Neuronal stem cell (in vitro differentiated cells): ENCODE results near the gene SORBS2.

Experiments used
- DNase-seq: peaks from one replicate; pipeline ENCODE4 v3.0.0-alpha.2; 2013; ENCODE audit warnings: low spot score
- H2AFZ ChIP-seq: one replicate; pipeline ENCODE4 v1.6.1; 2013; ENCODE audit warnings: mild to moderate bottlenecking, low read length, inconsistent platforms
- H2AK5ac ChIP-seq: 2 replicates; pipeline ENCODE4 v1.6.1; 2013; ENCODE audit warnings: low read depth, mild to moderate bottlenecking, inconsistent platforms, low read length, moderate library complexity, mixed read lengths
- H2BK120ac ChIP-seq: 2 replicates; pipeline ENCODE4 v1.6.1; 2013; ENCODE audit warnings: low read depth, mild to moderate bottlenecking, inconsistent platforms, low read length, moderate library complexity, mixed read lengths
- H2BK12ac ChIP-seq: one replicate; pipeline ENCODE4 v1.6.1; 2013; ENCODE audit warnings: low read length, inconsistent platforms
- H2BK15ac ChIP-seq: 2 replicates; pipeline ENCODE4 v1.6.1; 2013; ENCODE audit warnings: mild to moderate bottlenecking, low read length, inconsistent platforms, mixed read lengths
- H2BK5ac ChIP-seq: one replicate; pipeline ENCODE4 v1.6.1; 2013; ENCODE audit warnings: inconsistent platforms, mild to moderate bottlenecking, low read length, moderate library complexity
- H3K14ac ChIP-seq: one replicate; pipeline ENCODE4 v1.6.1; 2013; ENCODE audit warnings: low read length, inconsistent platforms
- H3K18ac ChIP-seq: 2 replicates; pipeline ENCODE4 v1.6.1; 2013; ENCODE audit warnings: low read length, inconsistent platforms
- H3K23ac ChIP-seq: 2 replicates; pipeline ENCODE4 v1.6.1; 2013; ENCODE audit warnings: low read depth, mild to moderate bottlenecking, mixed read lengths, low read length, inconsistent platforms; ENCODE audit not compliant: poor library complexity
- H3K27ac ChIP-seq: replicated peaks from 3 replicates; pipeline ENCODE4 v1.5.1; 2013; ENCODE audit warnings: low read length, inconsistent platforms
- H3K27me3 ChIP-seq, 3 experiments: 2 replicates each; pipeline ENCODE4 v1.6.1; 2013; ENCODE audit warnings: low read length in 3 of 3, mild to moderate bottlenecking in 2 of 3, inconsistent platforms in 1 of 3, low read depth in 1 of 3, mixed read lengths in 1 of 3, moderate library complexity in 1 of 3; ENCODE audit not compliant: control insufficient read depth in 3 of 3, insufficient read depth in 3 of 3
- H3K36me3 ChIP-seq, 2 donors: replicated peaks in 1 of 2; 2 replicates each; pipeline ENCODE4 v1.6.1; 2013; ENCODE audit warnings: low read length in 2 of 2; ENCODE audit not compliant: control insufficient read depth in 2 of 2, insufficient read depth in 2 of 2
- H3K4ac ChIP-seq: 2 replicates; pipeline ENCODE4 v1.6.1; 2013; ENCODE audit warnings: inconsistent platforms, mild to moderate bottlenecking, low read length, moderate library complexity
- H3K4me1 ChIP-seq, 2 donors: 1 replicate in 1 of 2; 2 replicates in 1 of 2; pipeline ENCODE4 v1.6.1; 2013; ENCODE audit warnings: low read length in 2 of 2, low read depth in 1 of 2; ENCODE audit not compliant: control insufficient read depth in 2 of 2, insufficient read depth in 1 of 2
- H3K4me2 ChIP-seq: one replicate; pipeline ENCODE4 v1.6.1; 2013; ENCODE audit warnings: mild to moderate bottlenecking, low read length, inconsistent platforms; ENCODE audit not compliant: insufficient read depth, poor library complexity, severe bottlenecking
- H3K4me3 ChIP-seq, 2 donors: 2 replicates each; pipeline ENCODE4 v1.5.1; 2013; ENCODE audit warnings: low read length in 2 of 2, mild to moderate bottlenecking in 2 of 2, inconsistent platforms in 1 of 2, moderate library complexity in 1 of 2
- H3K79me1 ChIP-seq: one replicate; pipeline ENCODE4 v1.6.1; 2013; ENCODE audit warnings: low read depth, mild to moderate bottlenecking, inconsistent platforms, low read length, moderate library complexity
- H3K9ac ChIP-seq: one replicate; pipeline ENCODE4 v1.6.1; 2013; ENCODE audit warnings: mild to moderate bottlenecking, low read depth, low read length, inconsistent platforms; ENCODE audit not compliant: poor library complexity
- H3K9me3 ChIP-seq, 2 donors: replicated peaks in 1 of 2; 2 replicates each; pipeline versions ENCODE3 to v1.6.1; 2013; ENCODE audit warnings: low read length in 2 of 2, mild to moderate bottlenecking in 2 of 2, inconsistent platforms in 1 of 2, low read depth in 1 of 2, mixed read lengths in 1 of 2, moderate library complexity in 1 of 2; ENCODE audit not compliant: control insufficient read depth in 2 of 2, insufficient read depth in 1 of 2
- H4K8ac ChIP-seq: one replicate; pipeline ENCODE4 v1.6.1; 2013; ENCODE audit warnings: low read depth, mild to moderate bottlenecking, inconsistent platforms, low read length, moderate library complexity
- H4K91ac ChIP-seq: one replicate; pipeline ENCODE4 v1.6.1; 2013; ENCODE audit warnings: low read length, low read depth, mild to moderate bottlenecking, inconsistent platforms; ENCODE audit not compliant: poor library complexity
- WGBS, 2 donors: extraction: QIAGEN DNeasy Blood & Tissue Kit; methylation state at CpG; one replicate each; pipeline ENCODE4 v1.1.7; 2013; ENCODE audit warnings: missing lambda C conversion rate in 2 of 2, mixed read lengths in 1 of 2; ENCODE audit not compliant: insufficient read length in 2 of 2, insufficient replicate concordance in 1 of 2; ENCODE audit errors: extremely low coverage in 2 of 2; 5-methylcytosine and 5-hydroxymethylcytosine counted together

Gene SORBS2

DNA sequence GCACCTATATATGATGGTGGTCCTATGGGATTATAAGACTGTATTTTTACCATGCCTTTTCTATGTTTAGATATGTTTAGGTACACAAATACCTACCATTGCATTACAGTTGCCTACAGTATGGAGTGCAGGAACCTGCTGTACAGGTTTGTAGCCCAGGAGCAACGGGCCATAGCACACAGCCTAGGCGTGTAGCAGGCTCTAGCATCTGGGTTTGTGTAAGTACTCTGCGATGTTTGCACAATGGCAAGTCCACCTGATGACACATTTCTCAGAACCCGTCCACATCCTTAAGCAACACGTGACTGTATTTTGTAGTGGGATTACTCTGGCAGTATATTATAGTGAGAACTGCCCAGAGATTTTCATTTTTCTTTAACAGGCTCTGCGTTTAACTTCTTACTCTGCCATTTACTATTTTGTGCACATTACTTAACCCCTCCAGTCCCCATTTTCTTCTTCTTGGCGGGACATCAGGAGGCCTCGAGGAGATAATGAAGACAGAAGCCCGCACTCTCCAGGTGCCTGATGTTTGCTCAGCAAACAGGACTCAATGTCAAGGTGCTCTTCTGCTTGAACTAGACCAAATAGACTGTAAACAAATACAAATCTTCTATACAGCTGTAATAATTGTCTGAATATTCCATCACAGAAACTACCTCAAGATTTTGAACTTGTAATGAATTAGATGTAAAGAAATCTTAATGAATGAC, 174.7 kb downstream of the SORBS2 start:
- Histone ChIP-seq H3K27ac (no peak overlapping the region), H3K36me3 (peaks cover 4 to 13% of the 10 kb centered on the region in 2 donors), H2AK5ac (no peak overlapping the region), H3K4me1 (peaks cover 0 to 2% of the 10 kb centered on the region in 2 donors), H3K14ac (no peak overlapping the region), H3K4ac (no peak overlapping the region), H3K79me1 (no peaks in the 10 kb centered on the region), H4K91ac (no peak overlapping the region), H3K27me3 (no peaks in the 10 kb centered on the region), H2BK15ac (no peak overlapping the region), H2BK12ac (no peak overlapping the region), H3K23ac (no peak overlapping the region), H2AFZ (no peak overlapping the region), H2BK5ac (no peak overlapping the region), H2BK120ac (no peak overlapping the region), H3K4me2 (no peak overlapping the region), H4K8ac (no peak overlapping the region), H3K9ac (no peak overlapping the region), H3K9me3 (peaks cover 0 to 8% of the 10 kb centered on the region in 2 donors), H3K18ac (no peak overlapping the region), H3K4me3 (no peak overlapping the region)
- DNase-seq, result no peak
- WGBS, 2 donors, result no CpG with 5 or more reads among the region's 9 CpGs

DNA sequence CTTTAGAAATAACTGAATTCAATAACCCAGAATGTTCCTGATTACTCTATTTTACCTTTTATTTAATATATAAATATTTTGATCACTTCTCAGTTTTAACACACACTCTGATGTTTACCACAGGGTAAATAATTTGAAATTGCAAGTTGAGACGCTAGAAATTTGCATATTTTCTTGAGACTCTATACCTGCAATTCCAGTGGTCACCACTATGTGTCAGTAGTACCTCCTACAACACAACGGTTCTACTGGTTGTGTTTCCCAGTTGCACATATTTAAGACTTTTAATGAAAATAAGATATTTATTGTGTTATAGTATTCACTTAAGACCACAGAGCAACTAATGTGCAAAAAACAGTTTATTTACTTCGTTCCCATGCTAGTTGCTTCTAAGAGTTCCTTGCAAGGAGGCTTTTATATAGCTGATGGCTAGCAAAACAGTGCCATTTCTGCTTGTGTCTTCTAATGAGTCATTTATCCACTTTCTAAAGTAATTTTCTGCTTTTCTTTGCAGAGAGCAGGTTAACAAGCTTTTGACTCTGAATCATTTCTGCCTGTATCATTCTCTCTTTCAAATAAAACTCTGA, 177.8 kb downstream of the SORBS2 start:
- no peak overlapping the region for H4K91ac ChIP-seq
- H2BK12ac ChIP-seq, result no peak overlapping the region
- H3K4me2 ChIP-seq, result no peak overlapping the region
- peaks cover 0 to 8% of the 10 kb centered on the region in 2 donors for H3K9me3 ChIP-seq
- H3K27ac ChIP-seq, result no peak overlapping the region
- no peak overlapping the region for H2BK15ac ChIP-seq
- no peak overlapping the region for H2AK5ac ChIP-seq
- no peak overlapping the region for H2AFZ ChIP-seq
- H3K4me1 ChIP-seq, result no peaks in the 10 kb centered on the region
- no peak overlapping the region for H3K23ac ChIP-seq
- H4K8ac ChIP-seq, result no peak overlapping the region
- no peak overlapping the region for H3K4me3 ChIP-seq
- H3K9ac ChIP-seq, result no peak overlapping the region
- no peak overlapping the region for H3K14ac ChIP-seq
- H3K27me3 ChIP-seq, result no peaks in the 10 kb centered on the region
- H2BK5ac ChIP-seq, result no peak overlapping the region
- no CpG with 5 or more reads among the region's 3 CpGs for WGBS, 2 donors
- H3K4ac ChIP-seq, result no peak overlapping the region
- H3K36me3 ChIP-seq, result peaks cover 4 to 14% of the 10 kb centered on the region in 2 donors
- no peak overlapping the region for H3K18ac ChIP-seq
- no peaks in the 10 kb centered on the region for H3K79me1 ChIP-seq
- no peak for DNase-seq
- H2BK120ac ChIP-seq, result no peak overlapping the region

DNA sequence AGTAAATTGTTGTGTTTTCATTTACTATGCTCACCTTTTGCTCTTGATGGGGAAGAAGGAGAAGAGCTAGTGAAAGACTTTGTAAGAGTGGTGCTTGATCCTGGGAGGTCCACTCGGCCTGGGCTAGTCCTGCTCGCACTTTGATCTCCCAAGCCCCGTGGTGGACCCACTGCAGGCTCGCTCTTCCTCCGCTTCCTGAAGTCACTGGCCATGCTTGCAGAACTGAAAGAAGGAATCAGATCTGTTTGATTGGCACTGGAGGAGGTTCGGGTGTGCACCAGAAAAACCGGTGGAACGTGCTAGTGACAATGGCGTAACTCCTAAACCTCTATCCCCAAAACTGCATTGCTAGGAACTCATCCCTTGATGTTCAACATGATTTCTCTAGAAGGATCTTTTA, 185.2 kb downstream of the SORBS2 start:
- peaks cover 18 to 59% of the 10 kb centered on the region in 2 donors for H3K36me3 ChIP-seq
- H3K23ac ChIP-seq, result no peak overlapping the region
- H2BK15ac ChIP-seq, result no peak overlapping the region
- H3K4me2 ChIP-seq, result no peak overlapping the region
- no peak overlapping the region for H3K4ac ChIP-seq
- no peak for DNase-seq
- H2BK120ac ChIP-seq, result no peak overlapping the region
- H4K8ac ChIP-seq, result no peak overlapping the region
- H4K91ac ChIP-seq, result no peak overlapping the region
- H2BK5ac ChIP-seq, result no peak overlapping the region
- no peaks in the 10 kb centered on the region for H3K4me1 ChIP-seq
- no peak overlapping the region for H3K27ac ChIP-seq
- no CpG with 5 or more reads among the region's 9 CpGs for WGBS, 2 donors
- no peak overlapping the region for H3K4me3 ChIP-seq
- no peak overlapping the region for H3K9ac ChIP-seq
- H2BK12ac ChIP-seq, result no peak overlapping the region
- no peak overlapping the region for H3K18ac ChIP-seq
- H3K14ac ChIP-seq, result no peak overlapping the region
- no peak overlapping the region for H2AK5ac ChIP-seq
- H3K79me1 ChIP-seq, result no peaks in the 10 kb centered on the region
- H3K9me3 ChIP-seq, result peaks cover 0 to 2% of the 10 kb centered on the region in 2 donors
- H3K27me3 ChIP-seq, result no peaks in the 10 kb centered on the region
- H2AFZ ChIP-seq, result no peak overlapping the region

DNA sequence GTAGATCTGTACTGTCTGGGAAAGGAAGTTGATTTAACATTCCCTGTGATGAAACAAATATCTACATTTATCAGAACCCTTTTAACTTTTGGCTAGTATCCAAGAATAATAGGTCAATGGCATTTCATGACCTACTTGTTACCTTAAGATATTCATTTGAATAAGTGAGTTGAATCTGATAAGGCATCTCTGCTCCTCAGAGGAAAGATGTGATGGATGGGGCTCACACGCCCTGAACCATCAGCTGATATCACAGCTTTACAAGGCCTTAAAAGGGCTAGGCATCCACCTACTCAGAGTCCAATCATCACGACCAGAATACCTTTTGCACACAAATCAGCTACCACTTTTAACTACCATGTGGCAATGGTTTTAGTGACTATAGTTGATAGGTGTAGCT, 186.5 kb downstream of the SORBS2 start:
- H4K91ac ChIP-seq, result no peak overlapping the region
- peaks cover 18 to 71% of the 10 kb centered on the region in 2 donors for H3K36me3 ChIP-seq
- no peak overlapping the region for H3K4ac ChIP-seq
- H2BK120ac ChIP-seq, result no peak overlapping the region
- H3K23ac ChIP-seq, result no peak overlapping the region
- H2AK5ac ChIP-seq, result no peak overlapping the region
- H3K14ac ChIP-seq, result no peak overlapping the region
- no peak overlapping the region for H3K4me2 ChIP-seq
- no peak overlapping the region for H2BK5ac ChIP-seq
- H4K8ac ChIP-seq, result no peak overlapping the region
- no peak overlapping the region for H2BK15ac ChIP-seq
- H3K9me3 ChIP-seq, result peaks cover 0 to 2% of the 10 kb centered on the region in 2 donors
- no peak overlapping the region for H3K27ac ChIP-seq
- no peak for DNase-seq
- H3K27me3 ChIP-seq, result no peaks in the 10 kb centered on the region
- H3K4me1 ChIP-seq, result no peaks in the 10 kb centered on the region
- no peak overlapping the region for H3K18ac ChIP-seq
- no peaks in the 10 kb centered on the region for H3K79me1 ChIP-seq
- no CpG with 5 or more reads among the region's 2 CpGs for WGBS, 2 donors
- no peak overlapping the region for H2AFZ ChIP-seq
- no peak overlapping the region for H3K9ac ChIP-seq
- no peak overlapping the region for H2BK12ac ChIP-seq
- H3K4me3 ChIP-seq, result no peak overlapping the region
